Choroid plexus epithelial cell (primary cell): ENCODE measurements around the gene TDP2.
"Not testable (repeated sequence)": the region's sequence is repeated elsewhere in the genome, so short reads cannot be mapped to it uniquely, and the experiment has no call there.

Experiments used
- DNase-seq: peaks from one replicate; pipeline ENCODE4 v3.0.0-alpha.2; 2010; ENCODE audit warnings: low read depth
- H3K4me3 ChIP-seq: 2 replicates; pipeline ENCODE4 v1.5.1; 2011; ENCODE audit warnings: low read depth, mild to moderate bottlenecking, control low read depth, low read length, moderate library complexity
- CTCF ChIP-seq: conservative IDR thresholded peaks from 2 replicates; pipeline ENCODE4 v1.5.1; 2011; ENCODE audit warnings: low read depth, mild to moderate bottlenecking, control low read depth, inconsistent platforms, low read length, moderate library complexity

The TDP2 gene

GRCh38 chr6:24699521-24700359, 33.0 kb upstream of the TDP2 start:
- no peak overlapping the region for H3K4me3 ChIP-seq
- no peak for DNase-seq
- no peak for TF ChIP-seq CTCF

- no peak for DNase-seq
- H3K4me3 ChIP-seq: no peak overlapping the region
- no peak for TF ChIP-seq CTCF
These were observed 29.4 kb upstream of the TDP2 start for GRCh38 chr6:24696097-24696496.

- peak; percentile 63 for DNase-seq
- H3K4me3 ChIP-seq: not testable (repeated sequence)
- peak; percentile 52 for TF ChIP-seq CTCF
These were observed 28.9 kb upstream of the TDP2 start for GRCh38 chr6:24695635-24696034.

GRCh38 chr6:24694198-24694597, 27.5 kb upstream of the TDP2 start:
- no peak for DNase-seq
- no peak for TF ChIP-seq CTCF
- H3K4me3 ChIP-seq: no peak overlapping the region

- no peak for DNase-seq
- H3K4me3 ChIP-seq: no peak overlapping the region
- TF ChIP-seq CTCF: no peak
These were observed 26.3 kb upstream of the TDP2 start for GRCh38 chr6:24692848-24693592.

- no peak overlapping the region for H3K4me3 ChIP-seq
- TF ChIP-seq CTCF: no peak
- no peak for DNase-seq
These were observed 25.7 kb upstream of the TDP2 start for GRCh38 chr6:24692415-24692814.

GRCh38 chr6:24692003-24692402, 25.3 kb upstream of the TDP2 start:
- TF ChIP-seq CTCF: no peak
- DNase-seq: no peak
- H3K4me3 ChIP-seq: no peak overlapping the region
